Anterior cingulate cortex (tissue), 58 donors: ENCODE data around the gene NT5C1A.

Experiments used
- DNase-seq, 58 donors: peaks; one replicate each; lab custom pipeline; 2025; lab: John Stamatoyannopoulos, UW

The NT5C1A gene

DNA sequence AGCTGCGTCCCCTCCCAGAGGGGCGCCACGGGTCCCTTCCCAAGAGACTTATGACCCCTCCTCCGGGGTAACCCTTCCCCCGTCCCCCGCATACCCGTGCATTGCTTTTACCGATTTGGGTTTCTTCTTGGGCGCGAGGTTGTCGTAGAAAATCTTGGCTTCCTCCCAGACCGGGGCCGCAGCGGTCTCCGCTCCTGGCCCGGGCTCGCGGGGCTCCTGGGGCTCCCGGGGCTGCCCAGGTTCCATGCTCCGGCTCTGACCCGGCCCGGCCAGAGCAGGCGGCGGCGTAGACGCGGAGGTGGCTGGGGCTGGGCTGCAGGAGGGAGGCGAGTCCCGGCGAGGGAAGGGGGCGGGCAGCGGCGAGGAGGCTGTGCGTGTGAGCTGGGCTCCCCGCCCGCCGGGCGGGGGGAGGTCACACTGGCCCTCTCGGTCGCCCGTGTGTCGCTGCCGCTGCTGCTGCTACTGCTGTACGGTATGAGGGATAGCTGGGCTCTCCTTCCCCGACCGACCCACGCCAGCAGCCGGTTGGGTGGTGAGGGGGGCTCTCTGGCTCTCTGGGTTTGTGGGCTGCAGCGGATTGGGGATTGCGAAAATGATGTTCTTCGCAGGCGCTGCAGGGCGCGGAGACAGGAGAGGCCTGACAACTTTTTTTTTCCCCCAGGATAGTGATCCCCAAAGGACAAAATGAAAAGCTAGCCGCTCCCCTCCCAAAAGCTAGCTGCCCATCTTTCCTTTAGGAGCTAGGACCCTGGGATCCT, at the start of gene NT5C1A:
TSS of gene NT5C1A (minus strand) at position 315 of the 758 bp plus-strand sequence. CDS start at position 246, 69 bp downstream.
- DNase-seq, result peak in 42 of 58 donors; percentile 10 to 67 (median 38)

DNA sequence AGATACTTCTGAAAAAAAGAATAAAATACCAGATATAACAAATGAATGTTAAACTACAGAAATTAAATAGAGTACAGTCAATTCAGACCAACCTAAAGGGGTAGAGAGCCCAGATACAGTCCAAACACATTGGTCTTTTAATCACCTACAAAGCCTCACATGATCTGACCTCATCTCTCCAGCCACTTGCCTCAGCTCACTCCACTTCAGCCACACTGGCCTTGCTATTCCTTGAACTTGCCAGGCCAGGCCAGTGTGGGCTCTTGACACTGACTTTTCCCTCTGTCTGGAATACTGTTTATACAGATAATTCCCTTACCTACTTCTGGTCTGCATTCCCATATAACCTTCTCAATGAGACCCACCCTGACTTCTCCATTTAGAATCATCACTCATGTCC, 49.8 kb upstream of the NT5C1A start:
- DNase-seq, result no peak

DNA sequence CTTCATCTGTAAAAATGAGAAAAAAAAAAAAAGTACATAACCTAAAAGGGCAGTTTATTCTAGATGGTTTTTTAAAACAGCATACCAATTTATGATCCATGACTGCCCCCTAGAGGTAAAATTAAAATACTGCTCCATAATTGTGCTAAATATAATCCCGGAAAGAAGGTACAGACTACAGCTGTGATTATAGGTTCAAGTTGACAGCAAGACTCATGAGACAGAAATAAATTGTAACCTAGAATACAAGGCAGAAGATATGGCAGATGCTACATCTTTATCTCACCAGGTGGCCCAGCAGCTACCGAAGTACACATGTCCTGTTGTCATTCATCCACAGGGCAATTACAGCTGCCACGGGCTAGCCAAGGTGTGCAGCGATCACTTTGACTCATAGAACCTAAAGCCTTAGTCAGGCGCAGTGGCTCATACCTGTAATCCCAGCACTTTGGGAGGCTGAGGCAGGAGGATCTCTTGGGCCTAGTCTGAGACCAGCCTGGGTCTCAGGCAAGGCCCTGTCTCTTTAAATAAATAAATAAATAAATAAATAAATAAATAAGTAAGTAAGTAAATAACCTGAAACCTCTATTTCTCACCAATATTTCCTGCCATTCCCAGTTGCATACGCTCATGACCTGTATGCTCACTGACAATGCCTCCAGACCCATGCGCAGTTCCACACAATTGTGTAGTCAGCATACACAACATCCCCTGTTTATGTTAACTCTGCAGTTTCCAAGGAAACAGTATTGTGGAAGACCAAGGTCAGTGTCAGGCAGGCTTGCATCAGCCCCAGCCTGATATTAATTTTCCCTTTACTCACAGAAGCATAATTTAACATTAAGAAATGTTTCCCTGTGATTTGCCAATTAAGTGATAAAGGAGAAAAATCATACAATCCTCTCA, 48.4 kb upstream of the NT5C1A start:
- DNase-seq, result peak in 1 of 58 donors; percentile 10

DNA sequence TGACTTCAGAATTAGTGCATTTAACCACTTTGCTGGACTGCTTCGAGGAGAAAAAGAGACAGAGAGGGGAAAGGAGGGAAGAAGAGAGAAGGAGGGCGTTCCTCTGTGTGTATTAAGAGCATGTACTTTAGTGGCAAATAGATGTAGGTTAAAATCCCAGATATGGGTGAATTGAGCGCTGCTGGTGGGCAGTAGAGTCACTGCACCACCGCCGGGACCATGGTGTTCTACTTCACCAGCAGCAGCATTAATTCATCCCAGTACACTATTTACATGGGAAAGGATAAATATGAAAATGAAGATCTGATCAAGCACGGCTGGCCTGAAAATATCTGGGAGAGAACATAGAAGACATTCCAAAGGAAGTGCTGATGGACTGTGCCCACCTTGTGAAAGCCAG, 45.9 kb upstream of the NT5C1A start:
- DNase-seq, result no peak

DNA sequence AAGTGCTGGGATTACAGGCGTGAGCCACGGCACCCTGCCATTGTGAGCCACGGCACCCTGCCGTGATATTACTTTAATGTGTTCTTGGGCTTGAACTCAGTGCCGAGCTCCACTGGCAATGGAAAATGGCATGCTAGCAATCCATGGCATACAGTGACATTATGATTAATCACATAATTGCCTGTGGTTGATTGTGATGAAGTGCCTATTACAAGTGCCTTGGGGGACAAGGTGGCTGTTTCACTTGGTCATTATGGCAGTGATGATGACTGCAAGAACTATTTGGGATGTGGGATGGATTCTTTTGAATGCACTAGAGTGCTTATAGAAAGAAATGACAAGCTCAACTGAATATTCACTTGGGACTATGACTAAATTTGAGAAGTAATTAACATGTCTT, 41.6 kb upstream of the NT5C1A start:
- DNase-seq, result no peak

DNA sequence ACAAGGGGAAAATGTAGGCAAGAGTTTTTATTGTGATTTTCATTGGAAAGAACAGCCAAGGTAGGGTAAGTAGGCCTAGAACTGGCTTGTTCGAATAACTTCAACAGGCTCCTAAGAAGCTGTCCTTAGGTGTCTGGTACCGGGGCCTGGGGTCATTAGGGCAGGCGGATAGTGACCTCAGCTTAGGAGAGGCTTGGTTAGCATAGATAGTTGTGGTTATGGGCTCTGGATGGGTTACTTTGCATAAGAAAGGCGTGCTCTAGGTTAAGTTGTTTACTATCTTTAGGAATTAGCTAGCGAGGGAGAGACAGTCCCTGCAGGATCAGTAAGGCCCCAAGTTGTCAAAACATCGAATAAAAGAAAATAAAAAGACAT, 40.0 kb upstream of the NT5C1A start:
- no peak for DNase-seq

DNA sequence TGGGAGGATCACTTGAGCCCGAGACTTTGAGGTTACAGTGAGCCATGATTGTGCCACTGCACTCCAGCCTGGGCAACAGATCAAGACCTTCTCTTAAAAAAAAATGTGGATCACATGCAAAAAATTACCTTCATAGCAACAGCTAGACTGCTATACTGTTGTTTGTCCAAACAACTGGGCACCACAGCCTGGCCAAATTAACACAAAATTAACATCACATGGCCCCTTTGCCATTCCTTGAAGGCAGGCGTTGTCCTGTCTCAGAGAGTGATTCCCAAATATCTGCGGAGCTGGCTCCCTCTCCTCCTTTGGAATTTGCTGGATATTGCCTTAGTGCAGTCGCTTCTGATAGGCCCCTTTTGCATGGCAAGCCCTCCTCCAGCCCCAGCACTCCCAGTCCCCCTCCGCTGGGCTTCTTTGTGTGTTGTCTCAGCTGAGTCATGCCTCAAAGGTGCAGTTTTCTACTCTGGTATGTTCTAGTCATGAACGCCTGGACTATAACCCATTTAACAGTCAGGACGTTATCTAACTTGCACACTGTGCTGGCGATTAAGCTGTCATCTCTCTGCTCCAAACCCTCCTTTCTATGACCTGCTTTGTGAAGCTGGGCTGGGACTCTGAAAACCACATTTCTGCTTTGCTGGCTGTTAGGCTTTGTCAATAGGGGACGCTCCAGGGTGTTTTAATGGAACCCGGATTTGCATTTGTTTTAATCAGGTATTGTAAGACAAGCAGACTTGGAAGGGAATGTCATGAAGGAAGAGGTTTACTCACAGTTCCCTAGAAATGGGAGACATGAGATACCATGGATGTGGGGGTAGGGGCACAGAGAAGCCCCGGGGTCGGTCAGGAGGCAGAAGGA, 39.4 kb upstream of the NT5C1A start:
- DNase-seq, result no peak

DNA sequence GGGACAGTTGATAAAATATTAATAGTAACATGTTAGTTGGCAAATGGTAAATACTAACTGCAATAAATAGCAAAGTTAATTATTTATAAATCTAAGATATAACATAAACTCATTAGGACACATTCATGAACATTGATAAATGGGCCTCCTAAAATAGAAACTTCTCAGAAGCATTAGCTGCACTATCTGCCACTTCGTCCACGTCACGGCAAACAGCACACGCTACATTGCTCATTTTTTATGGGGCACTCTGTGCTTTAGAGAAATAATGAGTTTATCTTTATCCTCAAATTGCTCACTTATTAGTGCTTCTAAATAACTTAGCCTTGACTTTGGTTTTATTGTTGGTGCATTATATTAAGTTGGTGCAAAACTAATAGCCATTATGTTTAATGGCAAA, 35.6 kb upstream of the NT5C1A start:
- DNase-seq, result no peak

DNA sequence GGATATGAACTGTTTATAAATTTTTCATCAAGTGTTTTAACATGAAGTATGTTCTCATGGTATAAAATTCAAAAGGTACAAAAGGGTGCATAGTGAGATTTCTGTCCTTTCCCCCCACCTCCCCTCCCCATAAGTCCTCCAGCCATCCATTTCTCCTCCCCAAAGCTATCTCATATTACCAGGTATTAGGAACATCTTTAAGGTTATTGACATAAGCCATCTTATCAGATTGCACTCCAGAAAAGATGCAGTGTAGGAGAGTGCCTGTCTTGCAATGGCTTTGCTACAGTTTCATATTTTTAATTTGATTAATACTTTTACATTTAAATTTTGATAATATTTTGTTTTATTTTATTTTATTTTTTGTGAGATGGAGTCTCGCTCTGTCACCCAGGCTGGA, 32.9 kb upstream of the NT5C1A start:
- DNase-seq, result no peak

DNA sequence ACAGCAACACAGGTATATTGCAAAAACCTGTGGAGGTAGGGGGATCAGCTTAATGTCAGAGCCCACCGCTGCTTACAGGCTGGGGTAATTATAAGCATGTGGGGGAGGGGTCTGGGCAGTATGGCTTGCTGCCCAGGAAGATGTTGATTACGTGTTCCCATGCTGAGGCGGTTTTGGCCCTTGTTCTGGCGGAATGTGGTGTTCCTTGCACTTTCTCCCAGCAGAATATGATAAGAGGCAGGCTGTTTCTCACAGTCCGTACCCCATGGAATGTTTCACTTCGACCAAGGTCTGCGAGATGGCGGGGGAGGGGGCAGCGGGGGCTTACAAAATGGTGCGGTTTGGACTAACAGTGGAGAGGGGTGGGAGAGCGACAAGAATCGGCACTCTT, 29.1 kb upstream of the NT5C1A start:
- DNase-seq, result peak in 2 of 58 donors; percentile 33 to 48

DNA sequence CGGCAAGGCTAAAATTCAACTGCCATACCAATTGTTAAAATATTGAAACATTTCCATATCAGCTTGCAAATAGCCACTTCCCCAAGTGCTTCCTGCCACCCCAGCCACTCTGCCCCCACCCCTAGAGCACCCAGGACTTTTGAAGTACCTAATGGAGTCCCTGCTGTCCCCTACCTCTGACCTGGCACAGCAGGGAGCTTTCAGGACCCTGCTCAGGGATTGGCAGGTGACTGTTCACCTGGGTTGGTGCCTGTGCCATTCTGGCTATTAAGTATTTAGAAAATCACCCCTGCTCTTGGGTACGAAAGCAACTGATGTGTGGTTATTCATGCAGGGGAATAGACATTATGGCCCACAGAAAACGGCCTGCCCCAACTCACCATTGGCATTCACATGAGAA, 28.4 kb upstream of the NT5C1A start:
- DNase-seq, result no peak

DNA sequence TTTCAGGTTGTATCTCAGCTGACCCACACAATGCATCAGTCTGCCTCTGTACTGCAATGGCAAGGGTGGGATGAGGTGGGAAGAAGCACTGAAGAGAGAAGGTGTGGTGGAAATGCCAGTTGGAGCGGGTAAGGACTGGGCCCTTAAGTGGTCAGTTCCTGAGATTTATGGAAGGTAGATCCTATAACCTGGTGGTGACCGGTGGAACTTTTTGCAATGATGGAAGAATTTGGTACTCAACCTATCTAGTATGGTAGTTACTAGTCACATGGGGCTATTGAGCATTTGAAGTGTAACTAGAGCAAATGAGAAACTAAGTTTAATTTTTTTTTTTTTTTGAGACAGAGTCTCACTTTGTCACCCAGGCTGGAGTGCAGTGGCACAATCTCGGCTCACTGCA, 27.5 kb upstream of the NT5C1A start:
- DNase-seq, result no peak

DNA sequence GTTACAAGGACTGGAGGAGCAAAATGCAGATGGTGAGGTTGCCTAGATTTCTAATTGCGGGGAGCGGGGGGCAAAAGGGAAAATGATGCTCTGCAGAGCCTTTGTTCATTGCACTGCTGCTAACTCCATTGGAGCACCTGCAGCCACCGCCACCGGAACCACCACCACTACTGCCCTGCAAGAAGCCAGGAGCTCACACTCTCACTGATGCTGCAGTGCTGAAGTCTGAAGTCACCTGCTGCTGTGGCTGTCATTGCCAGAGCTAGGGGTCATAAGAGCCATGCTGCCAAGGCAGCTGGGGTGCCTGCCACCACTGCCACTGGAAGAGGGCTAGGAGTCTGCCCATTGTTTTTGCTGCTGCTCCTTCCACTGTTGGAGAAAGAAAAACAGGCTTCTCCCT, 26.7 kb upstream of the NT5C1A start:
- no peak for DNase-seq

DNA sequence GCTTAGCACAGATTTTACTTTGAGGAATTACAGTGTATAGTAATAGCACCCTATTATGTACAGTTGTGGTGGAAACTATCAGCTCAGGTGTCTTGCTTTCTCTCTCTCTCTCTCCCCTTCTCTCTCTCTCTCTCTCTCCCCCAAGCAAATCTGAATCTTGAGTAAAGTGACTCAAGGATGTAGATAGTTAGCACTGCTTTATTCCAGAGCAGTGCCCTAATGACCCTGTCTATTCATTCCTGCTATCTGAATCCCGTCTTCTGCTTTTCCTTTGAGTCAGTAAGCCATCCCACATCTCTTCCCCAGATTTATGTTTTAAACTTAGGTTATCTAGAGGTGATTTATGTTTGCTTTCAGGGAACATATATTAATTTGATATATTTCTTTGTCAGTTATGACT, 24.5 kb upstream of the NT5C1A start:
- no peak for DNase-seq

DNA sequence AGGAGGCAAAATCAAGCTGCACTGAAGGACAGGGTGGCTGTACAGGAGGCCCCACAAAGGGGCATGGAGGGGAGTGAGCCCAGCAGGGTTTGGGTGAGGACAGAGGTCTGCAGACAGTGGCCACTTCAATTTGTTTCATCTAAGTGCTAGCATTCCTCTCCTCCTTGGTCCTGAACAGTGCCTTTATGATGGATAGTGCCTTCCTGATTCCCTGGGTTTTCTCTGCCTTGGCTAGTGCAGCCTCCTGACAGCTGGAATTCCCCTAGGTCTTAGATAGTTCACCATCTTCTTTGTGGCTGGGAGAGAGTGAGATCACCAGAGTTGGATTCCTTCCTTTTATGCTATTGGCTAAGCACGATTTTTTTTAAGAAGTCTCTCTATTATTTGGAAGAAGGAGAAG, 23.1 kb upstream of the NT5C1A start:
- no peak for DNase-seq

DNA sequence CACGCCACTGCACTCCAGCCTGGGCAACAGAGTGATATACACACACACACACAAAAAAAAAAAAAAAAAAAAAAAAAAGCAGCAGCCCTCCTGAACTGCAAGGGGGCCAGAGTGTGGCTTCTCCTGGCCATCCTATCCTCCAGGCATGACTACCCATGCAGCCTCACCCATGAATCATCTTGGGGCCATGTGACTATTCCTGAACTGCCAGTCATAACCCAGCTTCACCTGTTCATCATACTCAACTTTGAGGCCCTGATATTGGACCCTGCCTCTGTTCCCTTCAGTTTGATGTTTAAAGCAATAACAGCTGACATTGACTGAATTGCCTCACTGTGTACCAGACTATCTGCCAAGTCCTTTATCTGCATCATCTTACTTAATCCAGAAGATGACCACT, 22.1 kb upstream of the NT5C1A start:
- no peak for DNase-seq

DNA sequence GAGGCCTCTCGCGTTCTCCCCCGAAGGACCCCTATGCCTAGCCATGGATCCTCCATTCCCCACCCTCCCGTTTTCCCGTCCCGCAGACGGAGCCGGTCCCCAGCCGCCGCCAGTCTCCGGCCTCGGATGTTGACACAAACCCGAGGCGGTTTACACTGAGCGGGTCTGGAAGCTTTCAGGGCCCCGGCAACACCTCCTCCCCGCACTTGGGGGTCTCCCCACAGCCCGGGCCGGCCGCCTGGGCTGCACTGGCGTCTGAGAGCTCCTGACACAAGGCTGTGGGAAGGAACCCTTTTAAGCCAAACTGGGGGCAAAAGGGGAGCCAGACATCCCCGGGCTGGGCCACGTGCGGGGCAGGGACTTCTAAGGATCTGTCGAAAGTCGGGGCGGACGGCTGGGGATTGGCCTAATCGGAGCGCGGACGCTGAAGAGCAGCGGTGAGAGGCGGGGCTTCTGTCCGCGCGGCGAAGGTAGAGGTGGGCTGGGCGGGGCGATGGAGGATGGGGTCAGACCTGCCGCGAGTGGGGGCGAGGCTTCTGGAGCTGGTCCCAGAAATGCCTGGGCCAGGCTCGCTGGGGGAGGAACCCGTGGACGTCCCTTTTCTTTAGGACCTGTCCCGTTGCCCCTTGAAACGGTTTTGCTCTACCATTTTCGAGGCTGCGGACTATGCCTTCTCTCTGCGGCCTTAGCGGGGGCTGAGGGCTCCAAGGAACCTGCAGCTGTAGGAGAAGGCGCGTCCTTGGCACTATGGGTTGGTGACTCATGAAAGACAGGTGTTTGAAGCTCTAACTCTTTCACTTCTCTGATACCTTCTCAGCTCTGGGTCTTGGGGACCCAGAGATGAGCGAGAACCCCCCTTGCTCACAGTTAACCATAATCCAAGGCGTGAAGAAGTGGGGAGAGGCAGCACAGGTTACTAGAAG, 20.5 kb upstream of the NT5C1A start:
- peak in 9 of 58 donors; percentile 27 to 72 (median 44) for DNase-seq

DNA sequence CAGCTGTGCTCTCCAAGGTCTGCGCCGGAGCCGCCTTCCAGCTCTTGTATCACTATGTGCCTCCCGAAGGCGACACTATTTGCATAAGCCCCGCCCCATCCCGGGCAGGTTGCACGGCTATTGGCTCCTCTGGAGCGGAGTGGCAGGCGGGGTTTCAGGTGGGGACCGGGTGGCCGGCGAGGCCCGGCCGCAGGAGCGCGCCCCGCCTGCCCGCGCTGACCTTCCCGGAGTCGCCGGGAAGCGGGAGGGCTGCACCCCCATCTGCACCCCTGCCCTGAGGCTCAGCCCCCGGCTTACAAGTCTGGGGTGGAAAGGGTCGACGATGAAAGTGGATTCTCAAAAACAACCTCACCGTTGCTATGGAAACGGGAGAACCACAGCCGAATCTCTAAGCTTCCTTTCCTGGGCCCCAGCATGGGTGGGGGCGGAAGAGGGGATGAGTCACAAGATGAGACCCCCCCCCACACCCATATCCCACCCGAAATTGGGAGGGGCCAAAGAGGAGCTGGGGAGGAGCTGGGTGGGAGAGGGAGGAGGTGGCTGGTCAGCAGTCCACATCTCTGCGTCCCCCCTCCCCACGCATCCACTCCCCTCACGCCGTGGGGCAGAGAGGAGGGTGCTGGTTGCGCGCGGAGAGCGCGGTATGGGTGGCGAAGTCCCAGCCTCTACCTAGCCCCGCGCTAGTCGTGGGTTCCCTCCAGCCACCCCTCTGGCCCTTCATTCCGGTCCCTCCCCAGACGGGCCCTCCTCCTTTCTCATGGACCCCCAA, 19.7 kb upstream of the NT5C1A start, which contains the start of gene HPCAL4:
TSS of gene HPCAL4 (minus strand) at position 51 of the 769 bp plus-strand sequence. CDS start 6,830 bp downstream, outside the sequence.
- peak; percentile 38 to 95 (median 83) for DNase-seq
